IMR-90 (cell line): Measurements from ENCODE around the gene FXR2. TPM values are rescaled to one million over a fixed set of nuclear protein-coding genes. Genes with fewer than 3 reads are reported as not detected.

ENCODE experiments used
- ATAC-seq: fragments of 200-7000 bp; cut with Tn5 transposase; 2 replicates; pipeline ENCODE4 v1.9.1; 2020; ENCODE audit warnings: low read depth, mild to moderate bottlenecking, moderate library complexity
- BruUV-seq: library from RNA; stranded (reverse); fragments of 400-500 nt; replicated peaks from 2 replicates; lab custom pipeline; 2021; lab: Mats Ljungman, UMichigan
- CTCF ChIA-PET: fragments of 300-600 bp; formaldehyde crosslinking; extraction: SDS; loops from one replicate; lab custom pipeline; 2021; ENCODE audit warnings: antibody characterized with exemption; lab: Yijun Ruan, JAX
- POLR2A ChIA-PET: fragments of 300-600 bp; sonication (Branson Sonifier 250); formaldehyde crosslinking; loops from one replicate; lab custom pipeline; 2022; ENCODE audit warnings: antibody characterized with exemption; ENCODE audit not compliant: unreplicated experiment; lab: Charles Lee
- DNase-seq: peaks from one replicate; pipeline ENCODE4 v3.0.0; 2013
- H2AFZ ChIP-seq: replicated peaks from 2 replicates; pipeline ENCODE3; 2013; ENCODE audit warnings: low read length, mild to moderate bottlenecking; ENCODE audit not compliant: poor library complexity
- H2AK5ac ChIP-seq: 2 replicates; pipeline ENCODE4 v1.6.1; 2013; ENCODE audit warnings: low read depth, low read length, inconsistent platforms
- H2AK9ac ChIP-seq: replicated peaks from 2 replicates; pipeline ENCODE3; 2013; ENCODE audit warnings: mild to moderate bottlenecking, low read depth, low read length, moderate library complexity; ENCODE audit not compliant: poor library complexity
- H2BK120ac ChIP-seq: 2 replicates; pipeline ENCODE4 v1.6.1; 2013; ENCODE audit warnings: low read depth, low read length, inconsistent platforms
- H2BK15ac ChIP-seq: 3 replicates; pipeline ENCODE4 v1.6.1; 2013; ENCODE audit warnings: low read depth, low read length, inconsistent platforms
- H2BK20ac ChIP-seq: 2 replicates; pipeline ENCODE4 v1.6.1; 2013; ENCODE audit warnings: low read depth, mild to moderate bottlenecking, inconsistent platforms, low read length, moderate library complexity
- H2BK5ac ChIP-seq: 2 replicates; pipeline ENCODE4 v1.6.1; 2013; ENCODE audit warnings: mild to moderate bottlenecking, low read depth, low read length, inconsistent platforms; ENCODE audit not compliant: poor library complexity, severe bottlenecking
- H3K14ac ChIP-seq: replicated peaks from 2 replicates; pipeline ENCODE4 v1.6.1; 2013; ENCODE audit warnings: low read depth, low read length, inconsistent platforms
- H3K18ac ChIP-seq: 2 replicates; pipeline ENCODE4 v1.6.1; 2013; ENCODE audit warnings: low read depth, low read length, control low read depth
- H3K23ac ChIP-seq: 2 replicates; pipeline ENCODE4 v1.6.1; 2013; ENCODE audit warnings: low read depth, low read length, inconsistent platforms
- H3K27ac ChIP-seq: 2 replicates; pipeline ENCODE4 v1.5.1; 2013; ENCODE audit warnings: mild to moderate bottlenecking, control low read depth, low read length; ENCODE audit not compliant: insufficient read depth
- H3K27me3 ChIP-seq: 2 replicates; pipeline ENCODE4 v1.6.1; 2013; ENCODE audit warnings: low read length; ENCODE audit not compliant: control insufficient read depth, insufficient read depth
- H3K36me3 ChIP-seq: 2 replicates; pipeline ENCODE4 v1.6.1; 2013; ENCODE audit warnings: low read length, mixed read lengths; ENCODE audit not compliant: control insufficient read depth, insufficient read depth
- H3K4ac ChIP-seq: 2 replicates; pipeline ENCODE4 v1.6.1; 2013; ENCODE audit warnings: low read depth, low read length, inconsistent platforms
- H3K4me1 ChIP-seq: 2 replicates; pipeline ENCODE4 v1.6.1; 2013; ENCODE audit warnings: low read length, mixed read lengths; ENCODE audit not compliant: control insufficient read depth, insufficient read depth
- H3K4me2 ChIP-seq: 2 replicates; pipeline ENCODE4 v1.6.1; 2013; ENCODE audit warnings: low read depth, mild to moderate bottlenecking, control low read depth, low read length, moderate library complexity
- H3K4me3 ChIP-seq: 2 replicates; pipeline ENCODE4 v1.5.1; 2013; ENCODE audit warnings: low read depth, mild to moderate bottlenecking, control low read depth, low read length, moderate library complexity; ENCODE audit not compliant: insufficient read depth
- H3K56ac ChIP-seq: 2 replicates; pipeline ENCODE4 v1.6.1; 2013; ENCODE audit warnings: low read length, inconsistent platforms; ENCODE audit not compliant: insufficient read depth; ENCODE audit errors: extremely low read depth
- H3K79me1 ChIP-seq, 2 experiments: 2 replicates each; pipeline ENCODE4 v1.6.1; 2013; ENCODE audit warnings: low read length in 2 of 2, inconsistent platforms in 1 of 2, low read depth in 1 of 2
- H3K9ac ChIP-seq: 2 replicates; pipeline ENCODE4 v1.6.1; 2013; ENCODE audit warnings: low read depth, low read length, control low read depth
- H3K9me1 ChIP-seq: 2 replicates; pipeline ENCODE4 v1.6.1; 2013; ENCODE audit warnings: low read length, inconsistent platforms; ENCODE audit not compliant: insufficient read depth
- H3K9me3 ChIP-seq: 2 replicates; pipeline ENCODE4 v1.6.1; 2013; ENCODE audit warnings: low read length; ENCODE audit not compliant: control insufficient read depth, insufficient read depth
- H4K20me1 ChIP-seq: 2 replicates; pipeline ENCODE4 v1.6.1; 2013; ENCODE audit warnings: low read length, inconsistent platforms; ENCODE audit not compliant: insufficient read depth
- H4K5ac ChIP-seq: 2 replicates; pipeline ENCODE4 v1.6.1; 2013; ENCODE audit warnings: mild to moderate bottlenecking, low read depth, low read length, control low read depth
- H4K8ac ChIP-seq, 2 experiments: 2 replicates each; pipeline ENCODE4 v1.6.1; 2013; ENCODE audit warnings: low read depth in 2 of 2, low read length in 2 of 2, control low read depth in 1 of 2, inconsistent platforms in 1 of 2
- H4K91ac ChIP-seq: 2 replicates; pipeline ENCODE4 v1.6.1; 2013; ENCODE audit warnings: low read depth, low read length, inconsistent platforms; ENCODE audit not compliant: insufficient read depth
- BHLHE40 ChIP-seq: fragments of 150-350 bp; IDR thresholded peaks from 2 replicates; pipeline ENCODE4 v1.6.1; 2016; ENCODE audit warnings: mild to moderate bottlenecking, low read depth, low read length
- CEBPB ChIP-seq: IDR thresholded peaks from 2 replicates; pipeline ENCODE4 v1.6.1; 2012; ENCODE audit warnings: low read depth, low read length, improper control_type of control experiment
- CHD1 ChIP-seq: IDR thresholded peaks from 2 replicates; pipeline ENCODE4 v1.6.1; 2012; ENCODE audit warnings: low read depth, low read length, improper control_type of control experiment
- FOS ChIP-seq: fragments of 150-350 bp; IDR thresholded peaks from 2 replicates; pipeline ENCODE4 v1.6.1; 2016; ENCODE audit warnings: low read depth, low read length
- MAFK ChIP-seq: IDR thresholded peaks from 2 replicates; pipeline ENCODE4 v1.6.1; 2012; ENCODE audit warnings: low read depth, low read length, improper control_type of control experiment
- MAZ ChIP-seq: IDR thresholded peaks from 2 replicates; pipeline ENCODE4 v1.6.1; 2012; ENCODE audit warnings: low read depth, mild to moderate bottlenecking, low read length, improper control_type of control experiment, moderate library complexity, borderline replicate concordance
- MXI1 ChIP-seq: IDR thresholded peaks from 2 replicates; pipeline ENCODE4 v1.6.1; 2012; ENCODE audit warnings: low read depth, mild to moderate bottlenecking, low read length, moderate library complexity, borderline replicate concordance
- NFE2L2 ChIP-seq: fragments of 150-350 bp; IDR thresholded peaks from 2 replicates; pipeline ENCODE4 v1.6.1; 2016; ENCODE audit warnings: low read depth, mild to moderate bottlenecking, low read length
- POLR2A ChIP-seq: IDR thresholded peaks from 2 replicates; pipeline ENCODE4 v1.6.1; 2012; ENCODE audit warnings: mild to moderate bottlenecking, low read depth, low read length
- RAD21 ChIP-seq: IDR thresholded peaks from 2 replicates; pipeline ENCODE4 v1.6.1; 2012; ENCODE audit warnings: low read length, improper control_type of control experiment
- RFX5 ChIP-seq: IDR thresholded peaks from 2 replicates; pipeline ENCODE4 v1.8.0; 2012; ENCODE audit warnings: low read depth, mild to moderate bottlenecking, low read length, moderate library complexity
- SMC3 ChIP-seq: fragments of 150-350 bp; IDR thresholded peaks from 2 replicates; pipeline ENCODE4 v1.6.1; 2016; ENCODE audit warnings: low read depth, mild to moderate bottlenecking, antibody characterized with exemption, low read length, moderate library complexity
- WGBS, 2 experiments: methylation state at CpG; one replicate each; pipeline versions ENCODE4 v1.1.5 to v1.1.7; 2013; ENCODE audit warnings: missing lambda C conversion rate in 2 of 2; ENCODE audit not compliant: insufficient read length in 1 of 2; ENCODE audit errors: extremely low coverage in 2 of 2; 5-methylcytosine and 5-hydroxymethylcytosine counted together
- dilution Hi-C: fragments of 300-500 bp; cut with HindIII; formaldehyde crosslinking; loops from one replicate; pipeline ENCODE4 v1.14.3; 2018; ENCODE audit warnings: low sequenced_read_pairs; ENCODE audit not compliant: unreplicated experiment
- in situ Hi-C: fragments of 300-500 bp; cut with MboI; formaldehyde crosslinking; loops from 3 replicates; pipeline ENCODE4 v1.14.3; 2019; ENCODE audit warnings: low sequenced_read_pairs, inconsistent platforms, mixed read lengths
- intact Hi-C: fragments of 100-400 bp; cut with micrococcal nuclease; formaldehyde crosslinking; loops from 2 replicates; pipeline ENCODE4 v1.10.0; 2022
- polyA plus RNA-seq, 3 experiments: library from polyadenylated mRNA; depleted of rRNA; stranded (reverse); fragments of >200 nt; gene quantifications; 2 replicates each; pipeline ENCODE4 v1.2.3, GENCODE V29; 2012; ENCODE audit warnings: low replicate concordance in 1 of 3
- total RNA-seq: library from RNA; depleted of rRNA; stranded (reverse); fragments of >200 nt; gene quantifications from 2 replicates; pipeline ENCODE4 v1.2.3, GENCODE V29; 2012
- TF ChIP-seq, protein P1 (sequence below): fragments of 150-350 bp; IDR thresholded peaks from 2 replicates; pipeline ENCODE4 v1.6.1; 2016; ENCODE audit warnings: low read depth, mild to moderate bottlenecking, low read length, moderate library complexity, borderline replicate concordance
- TF ChIP-seq, protein P2 (sequence below): fragments of 150-350 bp; IDR thresholded peaks from 2 replicates; pipeline ENCODE4 v1.6.1; 2017; ENCODE audit warnings: mild to moderate bottlenecking, antibody characterized with exemption, low read length, low read depth
- TF ChIP-seq, protein P3 (sequence below): conservative IDR thresholded peaks from 2 replicates; pipeline ENCODE4 v1.5.1; 2012; ENCODE audit warnings: mild to moderate bottlenecking, low read depth, low read length, improper control_type of control experiment

FXR2 gene
- total and polyA plus RNA-seq, 2 of the 4 experiments (the other 2 are of a cell fraction): 39.1 to 55.9 TPM

DNA sequence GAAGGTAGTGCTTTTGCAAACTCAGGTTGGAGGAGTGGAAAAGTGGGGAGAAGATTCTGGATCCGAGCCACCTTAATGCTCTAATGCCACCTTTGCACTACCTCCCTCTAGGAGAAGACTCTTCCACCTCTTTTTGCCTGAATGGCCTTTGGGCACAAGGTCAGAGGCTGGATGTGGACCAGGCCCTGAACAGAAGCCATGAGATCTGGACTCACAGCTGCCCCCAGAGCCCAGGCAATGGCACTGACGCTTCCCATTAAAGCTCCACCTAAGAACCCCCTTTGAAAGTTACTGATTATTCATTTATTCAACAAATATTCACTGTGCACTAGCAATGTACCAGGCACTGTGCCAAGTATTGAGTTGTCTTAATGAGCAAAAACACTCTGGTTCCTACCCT lies 18.4 kb upstream of the FXR2 start:
- H4K5ac ChIP-seq: no peak overlapping the region
- no peak overlapping the region for H2AK5ac ChIP-seq
- H2BK120ac ChIP-seq: no peak overlapping the region
- H3K27me3 ChIP-seq: peaks cover 4% of the 10 kb centered on the region; the same call in 1 of the 2 replicates
- no peak overlapping the region for H4K91ac ChIP-seq
- no peaks in the 10 kb centered on the region for H3K79me1 ChIP-seq
- in situ Hi-C loops (no loop called here), intact Hi-C loops (no loop called here), dilution Hi-C loops (no loop called here)
- H3K9me3 ChIP-seq: no peaks in the 10 kb centered on the region
- no peak overlapping the region for H2AFZ ChIP-seq
- no peaks in the 10 kb centered on the region for H3K4me1 ChIP-seq
- H3K9me1 ChIP-seq: no peaks in the 10 kb centered on the region
- H3K27ac ChIP-seq: no peak overlapping the region
- H3K4me3 ChIP-seq: no peak overlapping the region
- no CpG with 5 or more reads among the region's 2 CpGs for WGBS, 2 experiments
- no peak for ATAC-seq
- no peak overlapping the region for H3K4ac ChIP-seq
- no peak overlapping the region for H2BK5ac ChIP-seq
- BruUV-seq: no TSS peak
- H3K36me3 ChIP-seq: no peaks in the 10 kb centered on the region
- H3K14ac ChIP-seq: no peak overlapping the region
- no peak overlapping the region for H3K9ac ChIP-seq
- no peak overlapping the region for H2AK9ac ChIP-seq
- no peaks in the 10 kb centered on the region for H4K20me1 ChIP-seq
- TF ChIP-seq MAZ: no peak
- TF ChIP-seq CHD1: no peak
- no peak for TF ChIP-seq POLR2A
- no peak for TF ChIP-seq SMC3
- TF ChIP-seq, protein P1, sequence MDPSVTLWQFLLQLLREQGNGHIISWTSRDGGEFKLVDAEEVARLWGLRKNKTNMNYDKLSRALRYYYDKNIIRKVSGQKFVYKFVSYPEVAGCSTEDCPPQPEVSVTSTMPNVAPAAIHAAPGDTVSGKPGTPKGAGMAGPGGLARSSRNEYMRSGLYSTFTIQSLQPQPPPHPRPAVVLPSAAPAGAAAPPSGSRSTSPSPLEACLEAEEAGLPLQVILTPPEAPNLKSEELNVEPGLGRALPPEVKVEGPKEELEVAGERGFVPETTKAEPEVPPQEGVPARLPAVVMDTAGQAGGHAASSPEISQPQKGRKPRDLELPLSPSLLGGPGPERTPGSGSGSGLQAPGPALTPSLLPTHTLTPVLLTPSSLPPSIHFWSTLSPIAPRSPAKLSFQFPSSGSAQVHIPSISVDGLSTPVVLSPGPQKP: no peak
- no peak for TF ChIP-seq RAD21
- no peak for TF ChIP-seq BHLHE40
- TF ChIP-seq RFX5: no peak
- TF ChIP-seq, protein P2, sequence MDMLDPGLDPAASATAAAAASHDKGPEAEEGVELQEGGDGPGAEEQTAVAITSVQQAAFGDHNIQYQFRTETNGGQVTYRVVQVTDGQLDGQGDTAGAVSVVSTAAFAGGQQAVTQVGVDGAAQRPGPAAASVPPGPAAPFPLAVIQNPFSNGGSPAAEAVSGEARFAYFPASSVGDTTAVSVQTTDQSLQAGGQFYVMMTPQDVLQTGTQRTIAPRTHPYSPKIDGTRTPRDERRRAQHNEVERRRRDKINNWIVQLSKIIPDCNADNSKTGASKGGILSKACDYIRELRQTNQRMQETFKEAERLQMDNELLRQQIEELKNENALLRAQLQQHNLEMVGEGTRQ: no peak
- TF ChIP-seq, protein P3, sequence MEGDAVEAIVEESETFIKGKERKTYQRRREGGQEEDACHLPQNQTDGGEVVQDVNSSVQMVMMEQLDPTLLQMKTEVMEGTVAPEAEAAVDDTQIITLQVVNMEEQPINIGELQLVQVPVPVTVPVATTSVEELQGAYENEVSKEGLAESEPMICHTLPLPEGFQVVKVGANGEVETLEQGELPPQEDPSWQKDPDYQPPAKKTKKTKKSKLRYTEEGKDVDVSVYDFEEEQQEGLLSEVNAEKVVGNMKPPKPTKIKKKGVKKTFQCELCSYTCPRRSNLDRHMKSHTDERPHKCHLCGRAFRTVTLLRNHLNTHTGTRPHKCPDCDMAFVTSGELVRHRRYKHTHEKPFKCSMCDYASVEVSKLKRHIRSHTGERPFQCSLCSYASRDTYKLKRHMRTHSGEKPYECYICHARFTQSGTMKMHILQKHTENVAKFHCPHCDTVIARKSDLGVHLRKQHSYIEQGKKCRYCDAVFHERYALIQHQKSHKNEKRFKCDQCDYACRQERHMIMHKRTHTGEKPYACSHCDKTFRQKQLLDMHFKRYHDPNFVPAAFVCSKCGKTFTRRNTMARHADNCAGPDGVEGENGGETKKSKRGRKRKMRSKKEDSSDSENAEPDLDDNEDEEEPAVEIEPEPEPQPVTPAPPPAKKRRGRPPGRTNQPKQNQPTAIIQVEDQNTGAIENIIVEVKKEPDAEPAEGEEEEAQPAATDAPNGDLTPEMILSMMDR: no peak
- TF ChIP-seq MAFK: no peak
- no peak for TF ChIP-seq CEBPB
- no peak for TF ChIP-seq FOS
- no peak for TF ChIP-seq NFE2L2
- TF ChIP-seq MXI1: no peak
- no peak overlapping the region for H2BK15ac ChIP-seq
- H2BK20ac ChIP-seq: no peak overlapping the region
- H3K56ac ChIP-seq: no peak overlapping the region
- no peak overlapping the region for H3K18ac ChIP-seq
- DNase-seq: no peak
- H3K4me2 ChIP-seq: no peak overlapping the region
- ChIA-PET POLR2A (no interaction called here), CTCF (interaction anchor here (0.5 to 5.3 kb wide), 8 partner anchors 9 to 427 kb away, joined by 3 to 27 read pairs (median 4); partner anchors contain the start of genes TP53 and WRAP53)
- no peak overlapping the region for H4K8ac ChIP-seq
- H3K23ac ChIP-seq: no peak overlapping the region
